Neuronal stem cell (in vitro differentiated cells): Measurements from ENCODE around the gene FCER1G.

Experiments
- DNase-seq: peaks from one replicate; pipeline ENCODE4 v3.0.0-alpha.2; 2013; ENCODE audit warnings: low spot score
- H2AFZ ChIP-seq: one replicate; pipeline ENCODE4 v1.6.1; 2013; ENCODE audit warnings: mild to moderate bottlenecking, low read length, inconsistent platforms
- H2AK5ac ChIP-seq: 2 replicates; pipeline ENCODE4 v1.6.1; 2013; ENCODE audit warnings: low read depth, mild to moderate bottlenecking, inconsistent platforms, low read length, moderate library complexity, mixed read lengths
- H2BK120ac ChIP-seq: 2 replicates; pipeline ENCODE4 v1.6.1; 2013; ENCODE audit warnings: low read depth, mild to moderate bottlenecking, inconsistent platforms, low read length, moderate library complexity, mixed read lengths
- H2BK12ac ChIP-seq: one replicate; pipeline ENCODE4 v1.6.1; 2013; ENCODE audit warnings: low read length, inconsistent platforms
- H2BK15ac ChIP-seq: 2 replicates; pipeline ENCODE4 v1.6.1; 2013; ENCODE audit warnings: mild to moderate bottlenecking, low read length, inconsistent platforms, mixed read lengths
- H2BK5ac ChIP-seq: one replicate; pipeline ENCODE4 v1.6.1; 2013; ENCODE audit warnings: inconsistent platforms, mild to moderate bottlenecking, low read length, moderate library complexity
- H3K14ac ChIP-seq: one replicate; pipeline ENCODE4 v1.6.1; 2013; ENCODE audit warnings: low read length, inconsistent platforms
- H3K18ac ChIP-seq: 2 replicates; pipeline ENCODE4 v1.6.1; 2013; ENCODE audit warnings: low read length, inconsistent platforms
- H3K23ac ChIP-seq: 2 replicates; pipeline ENCODE4 v1.6.1; 2013; ENCODE audit warnings: low read depth, mild to moderate bottlenecking, mixed read lengths, low read length, inconsistent platforms; ENCODE audit not compliant: poor library complexity
- H3K27ac ChIP-seq: replicated peaks from 3 replicates; pipeline ENCODE4 v1.5.1; 2013; ENCODE audit warnings: low read length, inconsistent platforms
- H3K27me3 ChIP-seq, 3 experiments: 2 replicates each; pipeline ENCODE4 v1.6.1; 2013; ENCODE audit warnings: low read length in 3 of 3, mild to moderate bottlenecking in 2 of 3, inconsistent platforms in 1 of 3, low read depth in 1 of 3, mixed read lengths in 1 of 3, moderate library complexity in 1 of 3; ENCODE audit not compliant: control insufficient read depth in 3 of 3, insufficient read depth in 3 of 3
- H3K36me3 ChIP-seq, 2 donors: replicated peaks in 1 of 2; 2 replicates each; pipeline ENCODE4 v1.6.1; 2013; ENCODE audit warnings: low read length in 2 of 2; ENCODE audit not compliant: control insufficient read depth in 2 of 2, insufficient read depth in 2 of 2
- H3K4ac ChIP-seq: 2 replicates; pipeline ENCODE4 v1.6.1; 2013; ENCODE audit warnings: inconsistent platforms, mild to moderate bottlenecking, low read length, moderate library complexity
- H3K4me1 ChIP-seq, 2 donors: 1 replicate in 1 of 2; 2 replicates in 1 of 2; pipeline ENCODE4 v1.6.1; 2013; ENCODE audit warnings: low read length in 2 of 2, low read depth in 1 of 2; ENCODE audit not compliant: control insufficient read depth in 2 of 2, insufficient read depth in 1 of 2
- H3K4me2 ChIP-seq: one replicate; pipeline ENCODE4 v1.6.1; 2013; ENCODE audit warnings: mild to moderate bottlenecking, low read length, inconsistent platforms; ENCODE audit not compliant: insufficient read depth, poor library complexity, severe bottlenecking
- H3K4me3 ChIP-seq, 2 donors: 2 replicates each; pipeline ENCODE4 v1.5.1; 2013; ENCODE audit warnings: low read length in 2 of 2, mild to moderate bottlenecking in 2 of 2, inconsistent platforms in 1 of 2, moderate library complexity in 1 of 2
- H3K79me1 ChIP-seq: one replicate; pipeline ENCODE4 v1.6.1; 2013; ENCODE audit warnings: low read depth, mild to moderate bottlenecking, inconsistent platforms, low read length, moderate library complexity
- H3K9ac ChIP-seq: one replicate; pipeline ENCODE4 v1.6.1; 2013; ENCODE audit warnings: mild to moderate bottlenecking, low read depth, low read length, inconsistent platforms; ENCODE audit not compliant: poor library complexity
- H3K9me3 ChIP-seq, 2 donors: replicated peaks in 1 of 2; 2 replicates each; pipeline versions ENCODE3 to v1.6.1; 2013; ENCODE audit warnings: low read length in 2 of 2, mild to moderate bottlenecking in 2 of 2, inconsistent platforms in 1 of 2, low read depth in 1 of 2, mixed read lengths in 1 of 2, moderate library complexity in 1 of 2; ENCODE audit not compliant: control insufficient read depth in 2 of 2, insufficient read depth in 1 of 2
- H4K8ac ChIP-seq: one replicate; pipeline ENCODE4 v1.6.1; 2013; ENCODE audit warnings: low read depth, mild to moderate bottlenecking, inconsistent platforms, low read length, moderate library complexity
- H4K91ac ChIP-seq: one replicate; pipeline ENCODE4 v1.6.1; 2013; ENCODE audit warnings: low read length, low read depth, mild to moderate bottlenecking, inconsistent platforms; ENCODE audit not compliant: poor library complexity
- WGBS, 2 donors: extraction: QIAGEN DNeasy Blood & Tissue Kit; methylation state at CpG; one replicate each; pipeline ENCODE4 v1.1.7; 2013; ENCODE audit warnings: missing lambda C conversion rate in 2 of 2, mixed read lengths in 1 of 2; ENCODE audit not compliant: insufficient read length in 2 of 2, insufficient replicate concordance in 1 of 2; ENCODE audit errors: extremely low coverage in 2 of 2; 5-methylcytosine and 5-hydroxymethylcytosine counted together

The FCER1G gene

DNA sequence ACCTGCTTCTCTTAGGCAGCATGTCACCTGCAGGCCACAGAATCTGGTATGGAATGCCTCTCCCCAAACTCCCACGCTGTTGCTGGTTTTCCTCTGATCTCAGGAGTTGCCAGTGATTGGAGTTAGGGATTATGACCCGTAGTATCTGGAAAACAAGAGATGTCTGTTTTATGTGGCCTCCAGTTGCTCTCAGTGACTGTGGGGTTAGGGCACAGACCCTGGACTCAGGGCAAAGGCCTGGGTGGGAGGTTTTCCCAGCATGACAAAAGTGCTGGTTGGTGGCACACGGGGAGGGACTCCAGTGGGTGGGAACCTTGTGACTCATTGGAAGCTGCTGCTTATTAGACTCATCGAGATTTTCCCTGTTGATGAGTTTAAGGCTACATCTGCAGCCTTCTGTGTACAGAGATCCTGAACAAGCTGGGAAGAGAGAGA is 23.0 kb downstream of the FCER1G start, which contains the start of gene NR1I3:
TSS of gene NR1I3 (minus strand) at position 165 of the 435 bp plus-strand sequence. CDS start 1,638 bp downstream, outside the sequence.
- no peak within 1 kb of the TSS for H3K23ac ChIP-seq
- H3K18ac ChIP-seq, result no peak within 1 kb of the TSS
- H3K4me2 ChIP-seq, result no peak within 1 kb of the TSS
- no peak within 1 kb of the TSS for H4K91ac ChIP-seq
- H2BK5ac ChIP-seq, result no peak within 1 kb of the TSS
- H3K9me3 ChIP-seq, result no peaks in the 10 kb centered on the region
- H3K14ac ChIP-seq, result no peak within 1 kb of the TSS
- no peaks in the 10 kb centered on the region for H3K36me3 ChIP-seq
- no peak for DNase-seq
- H3K4ac ChIP-seq, result no peak within 1 kb of the TSS
- no peak within 1 kb of the TSS for H2BK12ac ChIP-seq
- H4K8ac ChIP-seq, result no peak within 1 kb of the TSS
- no peak within 1 kb of the TSS for H3K4me3 ChIP-seq
- no peaks in the 10 kb centered on the region for H3K27me3 ChIP-seq
- peak within 1 kb of the TSS; percentile 10 for H2AFZ ChIP-seq
- no CpG with 5 or more reads among the region's 4 CpGs for WGBS, 2 donors
- H2BK120ac ChIP-seq, result no peak within 1 kb of the TSS
- H2AK5ac ChIP-seq, result no peak within 1 kb of the TSS
- H3K27ac ChIP-seq, result no peak within 1 kb of the TSS
- no peaks in the 10 kb centered on the region for H3K79me1 ChIP-seq
- H3K4me1 ChIP-seq, result peaks cover 7 to 12% of the 10 kb centered on the region in 2 donors
- no peak within 1 kb of the TSS for H2BK15ac ChIP-seq
- H3K9ac ChIP-seq, result no peak within 1 kb of the TSS

- Histone ChIP-seq H2BK15ac (no peak overlapping the region), H3K27ac (no peak overlapping the region), H2BK120ac (no peak overlapping the region), H3K27me3 (peaks cover 0 to 2% (median 0%) of the 10 kb centered on the region in 3 experiments), H3K79me1 (no peaks in the 10 kb centered on the region), H3K4me2 (no peak overlapping the region), H3K4me1 (peaks cover 7 to 10% of the 10 kb centered on the region in 2 donors), H2BK5ac (no peak overlapping the region), H2AFZ (no peak overlapping the region), H2BK12ac (no peak overlapping the region), H3K9me3 (no peaks in the 10 kb centered on the region), H3K9ac (no peak overlapping the region), H3K4me3 (no peak overlapping the region), H3K4ac (no peak overlapping the region), H4K8ac (no peak overlapping the region), H3K23ac (no peak overlapping the region), H2AK5ac (no peak overlapping the region), H3K18ac (no peak overlapping the region), H4K91ac (no peak overlapping the region), H3K36me3 (no peaks in the 10 kb centered on the region), H3K14ac (no peak overlapping the region)
- WGBS, 2 donors, result no CpG with 5 or more reads among the region's 3 CpGs
- DNase-seq, result no peak
Measured at GRCh38 chr1:161241682-161242081, 26.6 kb downstream of the FCER1G start.

GRCh38 chr1:161242313-161242712 is 27.2 kb downstream of the FCER1G start:
- WGBS, 2 donors, result no CpG with 5 or more reads among the region's 2 CpGs
- no peak overlapping the region for H3K4ac ChIP-seq
- H3K14ac ChIP-seq, result no peak overlapping the region
- no peak overlapping the region for H2BK5ac ChIP-seq
- H4K8ac ChIP-seq, result no peak overlapping the region
- peaks cover 0 to 5% (median 0%) of the 10 kb centered on the region in 3 experiments for H3K27me3 ChIP-seq
- no peak overlapping the region for H3K23ac ChIP-seq
- no peaks in the 10 kb centered on the region for H3K9me3 ChIP-seq
- no peak overlapping the region for H2AFZ ChIP-seq
- no peak overlapping the region for H3K4me2 ChIP-seq
- no peak overlapping the region for H3K4me3 ChIP-seq
- H3K79me1 ChIP-seq, result no peaks in the 10 kb centered on the region
- no peak overlapping the region for H2BK120ac ChIP-seq
- no peak for DNase-seq
- no peak overlapping the region for H3K9ac ChIP-seq
- no peak overlapping the region for H3K27ac ChIP-seq
- no peak overlapping the region for H2BK15ac ChIP-seq
- H3K4me1 ChIP-seq, result peaks cover 7 to 10% of the 10 kb centered on the region in 2 donors
- no peak overlapping the region for H2AK5ac ChIP-seq
- H2BK12ac ChIP-seq, result no peak overlapping the region
- no peak overlapping the region for H3K18ac ChIP-seq
- H3K36me3 ChIP-seq, result no peaks in the 10 kb centered on the region
- no peak overlapping the region for H4K91ac ChIP-seq

- H3K18ac ChIP-seq, result no peak overlapping the region
- no peak overlapping the region for H2AFZ ChIP-seq
- H2BK12ac ChIP-seq, result no peak overlapping the region
Measured at GRCh38 chr1:161244888-161245287, 29.8 kb downstream of the FCER1G start.

More at GRCh38 chr1:161244888-161245287, 29.8 kb downstream of the FCER1G start:
- Histone ChIP-seq H3K79me1 (no peaks in the 10 kb centered on the region), H4K8ac (no peak overlapping the region), H3K36me3 (no peaks in the 10 kb centered on the region), H2AK5ac (no peak overlapping the region), H3K9ac (no peak overlapping the region), H3K4me1 (peaks cover 7 to 9% of the 10 kb centered on the region in 2 donors), H3K27me3 (peaks cover 0 to 5% (median 0%) of the 10 kb centered on the region in 3 experiments), H2BK120ac (no peak overlapping the region), H3K27ac (no peak overlapping the region), H4K91ac (no peak overlapping the region), H3K14ac (no peak overlapping the region), H3K9me3 (no peaks in the 10 kb centered on the region), H2BK15ac (no peak overlapping the region), H3K4me3 (no peak overlapping the region), H3K4me2 (no peak overlapping the region), H3K23ac (no peak overlapping the region), H3K4ac (no peak overlapping the region), H2BK5ac (no peak overlapping the region)
- WGBS, 2 donors, result no CpG with 5 or more reads among the region's 4 CpGs
- no peak for DNase-seq
